HG03571 (cell line): ENCODE results near the gene PTGS1.
"Not testable (repeated sequence)": the region's sequence is repeated elsewhere in the genome, so short reads cannot be mapped to it uniquely, and the experiment has no call there.

ENCODE experiments used
- ATAC-seq: cut with Tn5 transposase; IDR thresholded peaks from one replicate; pipeline ENCODE4 v1.9.1; 2021; ENCODE audit not compliant: unreplicated experiment

PTGS1 gene

GRCh38 chr9:122346478-122347347 is 24.1 kb upstream of the PTGS1 start:
- no peak for ATAC-seq

- ATAC-seq: no peak
Measured at GRCh38 chr9:122347348-122348287, 23.2 kb upstream of the PTGS1 start.

GRCh38 chr9:122348288-122348777 is 22.5 kb upstream of the PTGS1 start:
- no peak for ATAC-seq

GRCh38 chr9:122348791-122349190 is 22.0 kb upstream of the PTGS1 start:
- no peak for ATAC-seq

GRCh38 chr9:122349201-122349600 is 21.6 kb upstream of the PTGS1 start:
- ATAC-seq: no peak

- ATAC-seq: peak; percentile 73
Measured at GRCh38 chr9:122350577-122351355, 20.1 kb upstream of the PTGS1 start.

- no peak for ATAC-seq
Measured at GRCh38 chr9:122354536-122355199, 16.2 kb upstream of the PTGS1 start.

- ATAC-seq: no peak
Measured at GRCh38 chr9:122355336-122355875, 15.4 kb upstream of the PTGS1 start.

- ATAC-seq: no peak
Measured at GRCh38 chr9:122356627-122357026, 14.2 kb upstream of the PTGS1 start.

- no peak for ATAC-seq
Measured at GRCh38 chr9:122360891-122361290, 9.9 kb upstream of the PTGS1 start.

GRCh38 chr9:122363131-122363530 is 7.7 kb upstream of the PTGS1 start:
- ATAC-seq: not testable (repeated sequence)

- no peak for ATAC-seq
Measured at GRCh38 chr9:122364117-122364782, 6.6 kb upstream of the PTGS1 start.

- no peak for ATAC-seq
Measured at GRCh38 chr9:122364783-122365150, 6.1 kb upstream of the PTGS1 start.

GRCh38 chr9:122366074-122366660 is 4.7 kb upstream of the PTGS1 start:
- no peak for ATAC-seq

GRCh38 chr9:122367065-122367464 is 3.8 kb upstream of the PTGS1 start:
- no peak for ATAC-seq

GRCh38 chr9:122367774-122368460 is 2.9 kb upstream of the PTGS1 start:
- ATAC-seq: no peak

- ATAC-seq: no peak
Measured at GRCh38 chr9:122368642-122369041, 2.2 kb upstream of the PTGS1 start.

- ATAC-seq: peak; percentile 47
Measured at GRCh38 chr9:122370303-122370702, 521 bp upstream of the PTGS1 start.

GRCh38 chr9:122371846-122372245 is 1.0 kb downstream of the PTGS1 start:
- no peak for ATAC-seq
